H1 (cell line): ENCODE data around the gene CFAP97D2. TPM values are rescaled to one million over a fixed set of nuclear protein-coding genes. Genes with fewer than 3 reads are reported as not detected.

Source experiments
- CTCF ChIA-PET: fragments of 300-600 bp; sonication (Branson Sonifier 250); formaldehyde crosslinking; loops from one replicate; lab custom pipeline; 2021; ENCODE audit not compliant: partially characterized antibody; lab: Charles Lee
- POLR2A ChIA-PET: fragments of 300-600 bp; sonication (Branson Sonifier 250); formaldehyde crosslinking; loops from one replicate; lab custom pipeline; 2021; ENCODE audit warnings: inconsistent platforms; ENCODE audit not compliant: partially characterized antibody; lab: Charles Lee
- DNase-seq, 2 experiments: peaks; one replicate each; pipeline versions ENCODE4 v3.0.0 to v3.0.0-alpha.2; 2010 to 2022; ENCODE audit warnings: low spot score in 2 of 2, low read depth in 1 of 2, mixed read lengths in 1 of 2
- FAIRE-seq: peaks from 2 replicates; lab custom pipeline; 2011; peaks lifted over from hg19 to GRCh38; lab: Jason Lieb, UNC
- H2AFZ ChIP-seq: 2 replicates; pipeline ENCODE4 v1.8.1; 2012; ENCODE audit warnings: low read length, inconsistent platforms
- H2AK5ac ChIP-seq: 2 replicates; pipeline ENCODE4 v1.6.1; 2013; ENCODE audit warnings: low read depth, low read length
- H2BK120ac ChIP-seq: replicated peaks from 2 replicates; pipeline ENCODE3; 2013; ENCODE audit warnings: low read depth, low read length, inconsistent platforms
- H2BK12ac ChIP-seq: 2 replicates; pipeline ENCODE4 v1.6.1; 2013; ENCODE audit warnings: low read depth, low read length
- H2BK15ac ChIP-seq: 2 replicates; pipeline ENCODE4 v1.6.1; 2013; ENCODE audit warnings: low read length
- H2BK20ac ChIP-seq: 2 replicates; pipeline ENCODE4 v1.6.1; 2013; ENCODE audit warnings: low read length
- H2BK5ac ChIP-seq: 2 replicates; pipeline ENCODE4 v1.6.1; 2013; ENCODE audit warnings: low read depth, low read length
- H3K14ac ChIP-seq: 2 replicates; pipeline ENCODE4 v1.6.1; 2013; ENCODE audit warnings: inconsistent platforms; ENCODE audit not compliant: insufficient read length
- H3K18ac ChIP-seq: 2 replicates; pipeline ENCODE4 v1.6.1; 2013; ENCODE audit warnings: low read length; ENCODE audit errors: extremely low read depth
- H3K23ac ChIP-seq: 2 replicates; pipeline ENCODE4 v1.6.1; 2013; ENCODE audit warnings: inconsistent platforms; ENCODE audit not compliant: insufficient read length
- H3K23me2 ChIP-seq: 2 replicates; pipeline ENCODE4 v1.6.1; 2013; ENCODE audit warnings: low read depth, low read length
- H3K27ac ChIP-seq: 2 replicates; pipeline ENCODE4 v1.6.1; 2011; ENCODE audit warnings: low read depth, low read length, inconsistent platforms
- H3K27me3 ChIP-seq, 4 experiments: replicated peaks in 1 of 4; 1 replicate in 1 of 4; 2 replicates in 3 of 4; pipeline versions ENCODE4 v1.6.1 to v1.8.1; 2011 to 2013; ENCODE audit warnings: low read length in 3 of 4, mild to moderate bottlenecking in 3 of 4, inconsistent platforms in 2 of 4, mixed read lengths in 2 of 4, moderate library complexity in 1 of 4; ENCODE audit not compliant: control insufficient read depth in 3 of 4, insufficient read depth in 3 of 4; ENCODE audit errors: extremely low read depth in 1 of 4
- H3K36me3 ChIP-seq, 4 experiments: 2 replicates each; pipeline versions ENCODE4 v1.6.1 to v1.8.1; 2011 to 2013; ENCODE audit warnings: mild to moderate bottlenecking in 4 of 4, low read length in 3 of 4, moderate library complexity in 2 of 4, control low read depth in 1 of 4, inconsistent platforms in 1 of 4; ENCODE audit not compliant: insufficient read depth in 4 of 4, control insufficient read depth in 2 of 4
- H3K4ac ChIP-seq: replicated peaks from 2 replicates; pipeline ENCODE3; 2013; ENCODE audit warnings: low read length, low read depth, mixed read lengths, inconsistent platforms; ENCODE audit not compliant: insufficient read length
- H3K4me1 ChIP-seq, 4 experiments: replicated peaks in 1 of 4; 1 replicate in 1 of 4; 2 replicates in 3 of 4; pipeline versions ENCODE4 v1.6.1 to v1.8.1; 2011 to 2013; ENCODE audit warnings: low read length in 3 of 4, inconsistent platforms in 2 of 4, mixed read lengths in 1 of 4; ENCODE audit not compliant: insufficient read depth in 4 of 4, control insufficient read depth in 3 of 4
- H3K4me2 ChIP-seq, 2 experiments: 2 replicates each; pipeline versions ENCODE4 v1.6.1 to v1.8.1; 2011 to 2013; ENCODE audit warnings: low read depth in 2 of 2, low read length in 2 of 2, control low read depth in 1 of 2, inconsistent platforms in 1 of 2, mild to moderate bottlenecking in 1 of 2; ENCODE audit not compliant: insufficient read depth in 1 of 2
- H3K4me3 ChIP-seq, 4 experiments: fragments of 200-600, 300-600 bp in 1 of 4; sonication (generic), shearing (Covaris generic), sonication (Bioruptor Twin) in 1 of 4; 2 replicates each; pipeline versions ENCODE4 v1.5.1 to v1.8.1; 2011 to 2016; ENCODE audit warnings: low read length in 4 of 4, low read depth in 3 of 4, control low read depth in 2 of 4, inconsistent platforms in 2 of 4, mild to moderate bottlenecking in 2 of 4, mixed read lengths in 1 of 4, moderate library complexity in 1 of 4; ENCODE audit not compliant: insufficient read depth in 2 of 4; ENCODE audit errors: extremely low read depth in 1 of 4
- H3K56ac ChIP-seq: replicated peaks from 2 replicates; pipeline ENCODE3; 2013; ENCODE audit warnings: low read depth, mild to moderate bottlenecking, mixed read lengths, low read length, inconsistent platforms; ENCODE audit not compliant: insufficient read length
- H3K79me1 ChIP-seq: 2 replicates; pipeline ENCODE4 v1.6.1; 2013; ENCODE audit warnings: low read depth, low read length, control low read depth
- H3K79me2 ChIP-seq, 2 experiments: 2 replicates each; pipeline versions ENCODE4 v1.6.1 to v1.8.1; 2012 to 2013; ENCODE audit warnings: low read length in 2 of 2, mild to moderate bottlenecking in 2 of 2, inconsistent platforms in 1 of 2; ENCODE audit not compliant: insufficient read depth in 2 of 2, control insufficient read depth in 1 of 2
- H3K9ac ChIP-seq, 4 experiments: replicated peaks in 1 of 4; 1 replicate in 1 of 4; 2 replicates in 3 of 4; pipeline versions ENCODE4 v1.6.1 to v1.8.1; 2011 to 2013; ENCODE audit warnings: low read depth in 3 of 4, low read length in 3 of 4, control low read depth in 2 of 4, mild to moderate bottlenecking in 2 of 4, moderate library complexity in 2 of 4, inconsistent platforms in 1 of 4; ENCODE audit errors: extremely low read depth in 1 of 4
- H3K9me3 ChIP-seq, 2 experiments: 2 replicates each; pipeline versions ENCODE4 v1.6.1 to v1.8.1; 2012 to 2013; ENCODE audit warnings: mild to moderate bottlenecking in 2 of 2, moderate library complexity in 2 of 2, control low read depth in 1 of 2, inconsistent platforms in 1 of 2, low read depth in 1 of 2, low read length in 1 of 2, mixed read lengths in 1 of 2; ENCODE audit not compliant: insufficient read depth in 2 of 2
- H4K20me1 ChIP-seq, 2 experiments: replicated peaks in 1 of 2; 2 replicates each; pipeline versions ENCODE3 to v1.8.1; 2011 to 2013; ENCODE audit warnings: inconsistent platforms in 2 of 2, low read length in 2 of 2, mild to moderate bottlenecking in 1 of 2; ENCODE audit not compliant: insufficient read depth in 2 of 2, control insufficient read depth in 1 of 2
- H4K5ac ChIP-seq: 2 replicates; pipeline ENCODE4 v1.6.1; 2013; ENCODE audit warnings: low read length, low read depth, mixed read lengths, inconsistent platforms; ENCODE audit not compliant: insufficient read length
- H4K8ac ChIP-seq: 2 replicates; pipeline ENCODE4 v1.8.0; 2013; ENCODE audit warnings: mild to moderate bottlenecking, moderate library complexity, low read length, inconsistent platforms; ENCODE audit not compliant: insufficient read depth; ENCODE audit errors: extremely low read depth
- H4K91ac ChIP-seq: replicated peaks from 2 replicates; pipeline ENCODE3; 2013; ENCODE audit warnings: low read length, mixed read lengths, inconsistent platforms; ENCODE audit not compliant: insufficient read length
- BRCA1 ChIP-seq: IDR thresholded peaks from 2 replicates; pipeline ENCODE4 v1.6.1; 2012; ENCODE audit warnings: low read depth, low read length, improper control_type of control experiment
- CHD2 ChIP-seq: IDR thresholded peaks from 2 replicates; pipeline ENCODE4 v1.6.1; 2012; ENCODE audit warnings: low read length, improper control_type of control experiment
- EGR1 ChIP-seq: IDR thresholded peaks from 2 replicates; pipeline ENCODE4 v1.6.1; 2011; ENCODE audit warnings: low read depth, low read length, borderline replicate concordance
- FOSL1 ChIP-seq: IDR thresholded peaks from 2 replicates; pipeline ENCODE4 v1.6.1; 2011; ENCODE audit warnings: mild to moderate bottlenecking, low read depth, low read length, moderate library complexity; ENCODE audit not compliant: insufficient read depth
- KDM4A ChIP-seq: IDR thresholded peaks from one replicate; pipeline ENCODE4 v1.7.1; 2012; ENCODE audit warnings: low read depth, mild to moderate bottlenecking, moderate library complexity, low read length, inconsistent platforms; ENCODE audit not compliant: severe bottlenecking
- NANOG ChIP-seq: IDR thresholded peaks from 2 replicates; pipeline ENCODE4 v1.6.1; 2011; ENCODE audit warnings: low read length, low read depth, mild to moderate bottlenecking, inconsistent platforms; ENCODE audit not compliant: insufficient read depth, poor library complexity, severe bottlenecking
- POU5F1 ChIP-seq: IDR thresholded peaks from 2 replicates; pipeline ENCODE4 v1.6.1; 2011; ENCODE audit warnings: low read depth, mild to moderate bottlenecking, low read length, moderate library complexity
- RAD21 ChIP-seq, 2 experiments: IDR thresholded peaks in 1 of 2; conservative IDR thresholded peaks in 1 of 2; 2 replicates each; pipeline ENCODE4 v1.6.1; 2011; ENCODE audit warnings: low read depth in 2 of 2, low read length in 2 of 2, improper control_type of control experiment in 1 of 2, inconsistent platforms in 1 of 2, mild to moderate bottlenecking in 1 of 2, moderate library complexity in 1 of 2
- SIN3A ChIP-seq, 2 experiments: IDR thresholded peaks in 1 of 2; conservative IDR thresholded peaks in 1 of 2; 2 replicates each; pipeline ENCODE4 v1.6.1; 2011 to 2012; ENCODE audit warnings: low read length in 2 of 2, improper control_type of control experiment in 1 of 2, low read depth in 1 of 2, mild to moderate bottlenecking in 1 of 2
- SIRT6 ChIP-seq: IDR thresholded peaks from one replicate; pipeline ENCODE4 v1.7.1; 2012; ENCODE audit warnings: low read length, inconsistent platforms
- SP1 ChIP-seq: IDR thresholded peaks from 2 replicates; pipeline ENCODE4 v1.6.1; 2011; ENCODE audit warnings: low read depth, low read length
- SRF ChIP-seq: IDR thresholded peaks from 2 replicates; pipeline ENCODE4 v1.6.1; 2011; ENCODE audit warnings: mild to moderate bottlenecking, low read depth, low read length, moderate library complexity
- SUZ12 ChIP-seq: fragments of 200-600 bp; sonication (generic); IDR thresholded peaks from 2 replicates; pipeline ENCODE4 v1.6.1; 2012; ENCODE audit warnings: mild to moderate bottlenecking, inconsistent platforms, low read length, moderate library complexity, mixed read lengths
- WGBS, 2 experiments: shearing (Covaris generic) in 1 of 2; methylation state at CpG; one replicate each; pipeline versions ENCODE4 v1.1.6 to v1.1.7; 2013 to 2015; ENCODE audit warnings: low lambda C conversion rate in 2 of 2, mixed read lengths in 2 of 2, inconsistent platforms in 1 of 2, low coverage in 1 of 2, missing lambda C conversion rate in 1 of 2; ENCODE audit not compliant: insufficient replicate concordance in 2 of 2, insufficient coverage in 1 of 2, insufficient read length in 1 of 2; ENCODE audit errors: extremely low coverage in 1 of 2, missing lambda C conversion rate in 1 of 2; 5-methylcytosine and 5-hydroxymethylcytosine counted together
- polyA plus RNA-seq, 7 experiments: library from polyadenylated mRNA; depleted of rRNA in 3 of 7; stranded (reverse) in 5 of 7; unstranded in 2 of 7; fragments of >200 nt in 5 of 7; fragments of 200-250 nt in 2 of 7; gene quantifications; 1 replicate in 5 of 7; 2 replicates in 1 of 7; 4 replicates in 1 of 7; pipeline versions ENCODE4 v1.2.1 to v1.2.3, GENCODE V29; 2011 to 2013; ENCODE audit warnings: missing spikeins in 2 of 7, mixed read lengths in 2 of 7
- total RNA-seq: library from RNA; stranded (reverse); fragmentation: NEBNext Ultra II Directional; extraction: Animal tissue kit (Norgen Biotek cat#: 25700); gene quantifications from 2 replicates; pipeline ENCODE4 v1.2.1, GENCODE V29; 2021
- TF ChIP-seq, protein P1 (sequence below): IDR thresholded peaks from 2 replicates; pipeline ENCODE4 v1.6.1; 2012; ENCODE audit warnings: inconsistent platforms

The CFAP97D2 gene
- total and polyA plus RNA-seq, 2 of the 8 experiments (the other 6 are each of a cell fraction or from before 2014, with no cell fraction given): not detected

DNA sequence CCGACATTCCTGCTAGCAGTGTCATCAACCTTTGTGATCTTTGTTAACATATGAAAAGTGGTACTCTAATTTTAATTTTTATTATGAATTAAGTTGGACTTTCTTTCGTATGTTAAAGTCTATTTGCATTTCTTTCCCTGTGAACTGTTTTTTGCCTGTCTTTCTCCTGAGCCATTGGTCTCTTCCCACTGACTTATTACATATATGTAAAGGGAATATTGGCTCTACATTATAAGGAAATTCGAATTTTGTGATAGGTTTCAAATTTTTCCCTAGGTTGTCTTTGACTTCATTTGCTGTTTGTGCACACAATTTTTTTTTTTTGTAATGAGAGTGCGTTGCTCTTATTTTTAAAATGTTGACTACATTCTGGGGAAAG is 55.2 kb downstream of the CFAP97D2 start:
- Histone ChIP-seq H3K4me3 (peak overlapping the region in 1 of 4 experiments; percentile 88; a peak in 2 of 8 replicates), H2BK15ac (no peak overlapping the region), H2BK5ac (no peak overlapping the region), H3K27ac (no peak overlapping the region), H3K79me1 (peaks cover 2% of the 10 kb centered on the region; the same call in 1 of the 2 replicates), H3K56ac (no peak overlapping the region), H3K18ac (no peak overlapping the region), H4K91ac (no peak overlapping the region), H4K5ac (no peak overlapping the region), H2AK5ac (no peak overlapping the region; the same call in 1 of the 2 replicates), H3K79me2 (peaks cover 6 to 21% of the 10 kb centered on the region in 2 experiments; a peak in 3 of 4 replicates), H3K23me2 (peaks cover 4% of the 10 kb centered on the region), H3K9me3 (no peaks in the 10 kb centered on the region), H3K14ac (no peak overlapping the region), H3K4me2 (peak overlapping the region; percentile 2 to 20; a peak in 1 of 4 replicates), H3K27me3 (no peaks in the 10 kb centered on the region), H2BK20ac (no peak overlapping the region; the same call in 1 of the 2 replicates), H2BK12ac (no peak overlapping the region), H3K36me3 (peaks cover 10 to 27% (median 19%) of the 10 kb centered on the region in 4 experiments), H3K4me1 (peaks cover 9 to 20% (median 13%) of the 10 kb centered on the region in 4 experiments; a peak in 6 of 7 replicates), H3K9ac (no peak overlapping the region), H3K4ac (no peak overlapping the region), H4K8ac (peak overlapping the region; percentile 64; the same call in 1 of the 2 replicates), H4K20me1 (peaks cover 5 to 8% of the 10 kb centered on the region in 2 experiments), H3K23ac (no peak overlapping the region), H2BK120ac (no peak overlapping the region), H2AFZ (no peak overlapping the region)
- FAIRE-seq (no peak), DNase-seq (no peak)
- CTCF ChIA-PET: no interaction called here
- POLR2A ChIA-PET: no interaction called here
- WGBS, 2 experiments: 51% methylated on average over 4 of the region's 4 CpGs; no CpG with 5 or more reads in 1 of the 2 experiments
- no peak for TF ChIP-seq BRCA1
- no peak for TF ChIP-seq CHD2
- no peak for TF ChIP-seq NANOG
- no peak for TF ChIP-seq SIN3A (conservative IDR thresholded peaks at IDR 0.05 in 1 of 2, IDR thresholded peaks at IDR 0.05 in 1 of 2; ENCODE audit: low read depth in 1 of 2, low read length in 2 of 2)
- no peak for TF ChIP-seq EGR1
- no peak for TF ChIP-seq SIRT6
- TF ChIP-seq RAD21 (IDR thresholded peaks at IDR 0.05 in 1 of 2, conservative IDR thresholded peaks at IDR 0.05 in 1 of 2; ENCODE audit: low read depth in 2 of 2, low read length in 2 of 2): no peak
- TF ChIP-seq KDM4A: no peak
- no peak for TF ChIP-seq POU5F1
- no peak for TF ChIP-seq SUZ12
- no peak for TF ChIP-seq SRF
- TF ChIP-seq, protein P1, sequence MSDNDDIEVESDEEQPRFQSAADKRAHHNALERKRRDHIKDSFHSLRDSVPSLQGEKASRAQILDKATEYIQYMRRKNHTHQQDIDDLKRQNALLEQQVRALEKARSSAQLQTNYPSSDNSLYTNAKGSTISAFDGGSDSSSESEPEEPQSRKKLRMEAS: no peak
- no peak for TF ChIP-seq SP1
- no peak for TF ChIP-seq FOSL1
